HEK293 (cell line): ENCODE results near the gene PPIL3.

Experiments used
- CTCF ChIP-seq: fragments of 450-650 bp; formaldehyde crosslinking; IDR thresholded peaks from 2 replicates; pipeline ENCODE4 v1.5.1; 2016; ENCODE audit warnings: missing biosample characterization, missing genetic modification characterization
- INSM2 ChIP-seq: fragments of 450-650 bp; formaldehyde crosslinking; IDR thresholded peaks from 2 replicates; pipeline ENCODE4 v1.5.1; 2016; ENCODE audit warnings: missing biosample characterization, missing genetic modification characterization
- KLF17 ChIP-seq: fragments of 450-650 bp; formaldehyde crosslinking; IDR thresholded peaks from 2 replicates; pipeline ENCODE4 v1.5.1; 2016; ENCODE audit warnings: missing biosample characterization, missing genetic modification characterization
- MYNN ChIP-seq: fragments of 450-650 bp; formaldehyde crosslinking; IDR thresholded peaks from 2 replicates; pipeline ENCODE4 v1.5.1; 2016; ENCODE audit warnings: missing biosample characterization, missing genetic modification characterization, borderline replicate concordance
- PBX3 ChIP-seq: sonication (generic); formaldehyde crosslinking; IDR thresholded peaks from 2 replicates; pipeline ENCODE4 v1.8.1; 2022; ENCODE audit warnings: mild to moderate bottlenecking, moderate library complexity, missing genetic modification reagents
- SP2 ChIP-seq: fragments of 450-650 bp; formaldehyde crosslinking; IDR thresholded peaks from 2 replicates; pipeline ENCODE4 v1.5.1; 2016; ENCODE audit warnings: missing biosample characterization, missing genetic modification characterization
- ZBTB7A ChIP-seq: fragments of 450-650 bp; formaldehyde crosslinking; IDR thresholded peaks from 2 replicates; pipeline ENCODE4 v1.5.1; 2016; ENCODE audit warnings: low read depth, missing biosample characterization, missing genetic modification characterization
- ZBTB8A ChIP-seq: fragments of 450-650 bp; formaldehyde crosslinking; IDR thresholded peaks from 2 replicates; pipeline ENCODE4 v1.5.1; 2016; ENCODE audit warnings: missing biosample characterization, missing genetic modification characterization
- ZFP3 ChIP-seq: fragments of 450-650 bp; formaldehyde crosslinking; IDR thresholded peaks from 2 replicates; pipeline ENCODE4 v1.5.1; 2016; ENCODE audit warnings: low read depth, missing biosample characterization, missing genetic modification characterization
- ZIC2 ChIP-seq: fragments of 450-650 bp; formaldehyde crosslinking; IDR thresholded peaks from 2 replicates; pipeline ENCODE4 v1.5.1; 2016; ENCODE audit warnings: missing biosample characterization, missing genetic modification characterization
- ZNF10 ChIP-seq: fragments of 450-650 bp; formaldehyde crosslinking; IDR thresholded peaks from 2 replicates; pipeline ENCODE4 v1.5.1; 2017; ENCODE audit warnings: missing biosample characterization, missing genetic modification characterization
- ZNF133 ChIP-seq: fragments of 450-650 bp; formaldehyde crosslinking; IDR thresholded peaks from 2 replicates; pipeline ENCODE4 v1.5.1; 2016; ENCODE audit warnings: missing biosample characterization, missing genetic modification characterization
- ZNF148 ChIP-seq: fragments of 450-650 bp; formaldehyde crosslinking; IDR thresholded peaks from 2 replicates; pipeline ENCODE4 v1.5.0; 2017; ENCODE audit warnings: missing biosample characterization, missing genetic modification characterization, borderline replicate concordance
- ZNF169 ChIP-seq: fragments of 450-650 bp; formaldehyde crosslinking; IDR thresholded peaks from 2 replicates; pipeline ENCODE4 v1.5.1; 2016; ENCODE audit warnings: missing biosample characterization, missing genetic modification characterization
- ZNF214 ChIP-seq: fragments of 450-650 bp; formaldehyde crosslinking; IDR thresholded peaks from 2 replicates; pipeline ENCODE4 v1.5.1; 2017; ENCODE audit warnings: missing biosample characterization, mild to moderate bottlenecking, missing genetic modification characterization, borderline replicate concordance
- ZNF239 ChIP-seq: fragments of 450-650 bp; formaldehyde crosslinking; IDR thresholded peaks from 2 replicates; pipeline ENCODE4 v1.5.1; 2016; ENCODE audit warnings: missing biosample characterization, missing genetic modification characterization
- ZNF302 ChIP-seq: fragments of 450-650 bp; formaldehyde crosslinking; IDR thresholded peaks from 2 replicates; pipeline ENCODE4 v1.5.1; 2016; ENCODE audit warnings: missing biosample characterization, missing genetic modification characterization, low read depth
- ZNF404 ChIP-seq: fragments of 450-650 bp; formaldehyde crosslinking; IDR thresholded peaks from 2 replicates; pipeline ENCODE4 v1.5.1; 2017; ENCODE audit warnings: missing biosample characterization, missing genetic modification characterization
- ZNF518A ChIP-seq: fragments of 450-650 bp; formaldehyde crosslinking; conservative IDR thresholded peaks from 2 replicates; pipeline ENCODE4 v1.5.1; 2016; ENCODE audit warnings: low read depth, missing biosample characterization, missing genetic modification characterization
- ZNF623 ChIP-seq: fragments of 450-650 bp; formaldehyde crosslinking; IDR thresholded peaks from 2 replicates; pipeline ENCODE4 v1.5.1; 2016; ENCODE audit warnings: missing biosample characterization, missing genetic modification characterization
- ZNF626 ChIP-seq: fragments of 450-650 bp; sonication (Bioruptor Pico); formaldehyde crosslinking; IDR thresholded peaks from 2 replicates; pipeline ENCODE4 v1.5.1; 2018; ENCODE audit warnings: missing biosample characterization, missing genetic modification characterization, inconsistent platforms
- ZNF792 ChIP-seq: fragments of 450-650 bp; formaldehyde crosslinking; IDR thresholded peaks from 2 replicates; pipeline ENCODE4 v1.5.1; 2016; ENCODE audit warnings: missing biosample characterization, missing genetic modification characterization
- ZSCAN16 ChIP-seq: fragments of 450-650 bp; formaldehyde crosslinking; IDR thresholded peaks from 2 replicates; pipeline ENCODE4 v1.5.1; 2016; ENCODE audit warnings: missing biosample characterization, missing genetic modification characterization

The PPIL3 gene

GRCh38 chr2:200888704-200889625 is at the start of gene PPIL3, which contains the start of gene NIF3L1 (continued):
- TF ChIP-seq INSM2 (tag by site-specific recombination) (peak; percentile 61; the same call in 1 of the 2 replicates), ZNF302 (no peak), ZIC2 (tag by site-specific recombination) (peak; percentile 56), ZNF626 (tag by site-specific recombination) (no peak), ZBTB7A (peak; percentile 45; the same call in 1 of the 2 replicates), ZNF10 (tag by site-specific recombination) (no peak), KLF17 (tag by site-specific recombination) (no peak; the same call in none of the 2 replicates), ZNF623 (tag by site-specific recombination) (no peak), ZNF214 (tag by site-specific recombination) (no peak), ZNF133 (no peak), ZBTB8A (tag by site-specific recombination) (peak; percentile 75; the same call in 1 of the 2 replicates), ZNF148 (tag by site-specific recombination) (no peak), MYNN (tag by site-specific recombination) (no peak), ZNF404 (no peak), ZSCAN16 (tag by site-specific recombination) (peak; percentile 53; the same call in 1 of the 2 replicates), ZNF792 (tag by site-specific recombination) (no peak), SP2 (tag by site-specific recombination) (peak; percentile 82), ZNF518A (peak; percentile 91), ZNF239 (tag by site-specific recombination) (no peak), PBX3 (CRISPR knock-in tag) (no peak), CTCF (tag by site-specific recombination) (no peak), ZFP3 (tag by site-specific recombination) (no peak), ZNF169 (tag by site-specific recombination) (no peak)
